OCI-LY3 (cell line): ENCODE data around the gene TMCO1.

Experiments
- CTCF ChIP-seq: fragments of 200-600, 300-600 bp; sonication (generic); IDR thresholded peaks from 2 replicates; pipeline ENCODE4 v1.5.1; 2014; ENCODE audit warnings: antibody characterized with exemption, low read length, low read depth
- EZH2phosphoT487 ChIP-seq: fragments of 200-600 bp; shearing (Covaris generic); IDR thresholded peaks from 2 replicates; pipeline ENCODE4 v1.6.1; 2018; ENCODE audit warnings: antibody characterized with exemption, mixed run types, low read depth

DNA sequence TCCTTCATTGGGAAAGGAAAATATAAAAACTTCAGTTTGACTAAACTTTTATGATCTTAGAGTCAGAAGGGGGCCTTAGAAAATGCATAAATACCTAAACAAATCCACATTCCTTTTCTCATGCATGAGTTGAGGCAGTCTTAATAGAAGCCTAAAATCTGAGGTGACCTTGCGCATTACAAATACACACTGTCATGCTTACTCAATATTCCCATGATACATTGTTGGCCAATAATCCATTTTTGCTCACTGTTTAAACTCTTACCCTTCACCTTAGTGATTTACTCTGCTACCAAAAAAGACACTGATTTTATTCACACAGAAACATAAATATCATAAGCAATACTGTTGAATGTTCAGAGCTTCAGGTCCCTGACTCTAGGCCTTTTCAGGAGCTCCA lies 19.1 kb upstream of the TMCO1 start:
- TF ChIP-seq CTCF, result no peak
- TF ChIP-seq EZH2phosphoT487, result no peak
